Esophagus (tissue), 2 donors: Measurements from ENCODE around the gene FIBIN. TPM values are rescaled to one million over a fixed set of nuclear protein-coding genes. Genes with fewer than 3 reads are reported as not detected.
"Not testable (repeated sequence)": the region's sequence is repeated elsewhere in the genome, so short reads cannot be mapped to it uniquely, and the experiment has no call there.

ENCODE experiments used
- H3K27ac ChIP-seq, 2 donors: one replicate each; pipeline ENCODE4 v1.5.1; 2013; ENCODE audit warnings: low read depth in 2 of 2, mild to moderate bottlenecking in 2 of 2, inconsistent platforms in 1 of 2, low read length in 1 of 2, moderate library complexity in 1 of 2
- H3K27me3 ChIP-seq, 2 donors: one replicate each; pipeline ENCODE4 v1.6.1; 2013; ENCODE audit warnings: low read length in 2 of 2, control low read depth in 1 of 2, mild to moderate bottlenecking in 1 of 2; ENCODE audit not compliant: insufficient read depth in 2 of 2, control insufficient read depth in 1 of 2
- H3K36me3 ChIP-seq, 2 donors: one replicate each; pipeline ENCODE4 v1.6.1; 2013; ENCODE audit warnings: low read length in 1 of 2; ENCODE audit not compliant: control insufficient read depth in 2 of 2, insufficient read depth in 2 of 2
- H3K4me1 ChIP-seq, 2 donors: one replicate each; pipeline ENCODE4 v1.6.1; 2013; ENCODE audit warnings: low read length in 1 of 2; ENCODE audit not compliant: control insufficient read depth in 2 of 2, insufficient read depth in 2 of 2
- H3K4me3 ChIP-seq, 2 donors: one replicate each; pipeline ENCODE4 v1.5.1; 2013; ENCODE audit warnings: low read length in 2 of 2, mild to moderate bottlenecking in 2 of 2, low read depth in 1 of 2, moderate library complexity in 1 of 2
- H3K9me3 ChIP-seq, 2 donors: one replicate each; pipeline ENCODE4 v1.6.1; 2013; ENCODE audit warnings: mild to moderate bottlenecking in 2 of 2, low read depth in 1 of 2, low read length in 1 of 2, moderate library complexity in 1 of 2; ENCODE audit not compliant: control insufficient read depth in 2 of 2, insufficient read depth in 1 of 2
- WGBS, 2 donors: extraction: QIAGEN DNeasy Blood & Tissue Kit; methylation state at CpG; one replicate each; pipeline ENCODE4 v1.1.7; 2013; 5-methylcytosine and 5-hydroxymethylcytosine counted together
- polyA plus RNA-seq, 2 donors: library from polyadenylated mRNA; stranded (reverse); fragments of 200-250 nt; gene quantifications; one replicate each; pipeline ENCODE4 v1.2.3, GENCODE V29; 2013
- donor health status: healthy with polysubstance abuse.
- donor health status: Bipolar disorder and iron deficiency.

The FIBIN gene
- polyA plus RNA-seq, 2 donors = 1.6 to 5.4 TPM

DNA sequence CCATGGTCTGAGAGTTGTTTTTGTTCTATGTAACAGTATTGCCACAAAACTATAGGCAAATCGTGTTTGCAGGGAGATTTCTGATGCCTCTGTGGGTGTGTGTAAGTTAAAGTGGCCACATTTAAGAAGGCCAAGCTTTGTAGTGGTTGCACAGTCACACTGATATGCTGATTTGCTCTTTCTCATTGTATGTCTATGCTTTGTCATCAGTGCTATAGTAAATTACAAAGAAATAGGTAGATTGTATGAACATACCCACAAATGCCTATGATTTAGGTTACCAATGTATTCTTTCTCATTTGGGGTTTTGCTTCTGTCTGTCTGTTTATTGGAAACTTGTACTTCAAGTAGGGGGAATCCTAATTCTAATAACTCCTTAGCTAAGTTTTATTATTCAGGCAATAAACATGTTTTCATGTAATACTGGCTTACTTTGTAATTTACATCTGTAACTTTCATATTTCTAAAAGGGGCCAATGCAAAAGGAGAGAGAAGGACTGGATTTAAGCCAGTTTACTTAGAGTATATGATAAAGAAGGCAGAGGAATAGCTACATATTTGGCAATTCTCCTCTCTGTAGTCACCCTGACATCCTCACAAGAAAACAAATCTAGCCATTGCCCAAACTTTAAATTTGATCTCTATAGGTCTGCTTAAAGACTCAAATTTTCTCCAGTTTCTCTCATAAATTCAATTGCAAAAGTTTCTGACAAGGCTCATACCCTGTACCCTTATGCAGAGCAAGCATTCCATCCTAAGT is 2.0 kb downstream of the FIBIN start:
- peaks cover 0 to 6% of the 10 kb centered on the region in 2 donors for H3K4me1 ChIP-seq
- no peak overlapping the region for H3K27ac ChIP-seq

DNA sequence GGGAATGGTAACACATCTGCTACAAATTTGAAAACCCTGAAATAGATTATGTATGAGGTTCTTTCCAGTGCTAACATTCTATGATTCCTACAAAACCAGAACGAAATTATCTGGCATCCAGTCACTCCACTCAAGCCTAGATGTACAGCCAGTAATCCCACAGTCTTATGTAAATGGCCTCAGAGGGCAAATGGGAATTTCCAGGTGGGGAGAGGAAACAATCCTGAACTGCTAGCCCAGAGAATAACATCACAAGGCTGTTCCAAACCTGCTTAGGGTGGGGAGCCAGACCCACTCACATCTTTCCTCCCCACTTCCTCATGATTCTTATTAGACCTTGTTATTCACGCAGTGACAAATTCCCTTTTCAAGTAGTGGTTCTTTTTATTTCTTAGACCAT is 3.5 kb downstream of the FIBIN start:
- Histone ChIP-seq H3K27ac (no peak overlapping the region), H3K27me3 (no peaks in the 10 kb centered on the region), H3K4me3 (no peak overlapping the region), H3K9me3 (no peaks in the 10 kb centered on the region), H3K36me3 (no peaks in the 10 kb centered on the region), H3K4me1 (peaks cover 0 to 6% of the 10 kb centered on the region in 2 donors)
- 41% methylated on average over 2 of the region's 2 CpGs for WGBS, 2 donors

More for the DNA sequence above, 2.0 kb downstream of the FIBIN start:
- Histone ChIP-seq H3K4me3 (peak overlapping the region in 1 of 2 donors; percentile 39), H3K36me3 (no peaks in the 10 kb centered on the region), H3K9me3 (no peaks in the 10 kb centered on the region), H3K27me3 (no peaks in the 10 kb centered on the region)
- 27 to 41% methylated on average over 1 of the region's 1 CpG for WGBS, 2 donors

DNA sequence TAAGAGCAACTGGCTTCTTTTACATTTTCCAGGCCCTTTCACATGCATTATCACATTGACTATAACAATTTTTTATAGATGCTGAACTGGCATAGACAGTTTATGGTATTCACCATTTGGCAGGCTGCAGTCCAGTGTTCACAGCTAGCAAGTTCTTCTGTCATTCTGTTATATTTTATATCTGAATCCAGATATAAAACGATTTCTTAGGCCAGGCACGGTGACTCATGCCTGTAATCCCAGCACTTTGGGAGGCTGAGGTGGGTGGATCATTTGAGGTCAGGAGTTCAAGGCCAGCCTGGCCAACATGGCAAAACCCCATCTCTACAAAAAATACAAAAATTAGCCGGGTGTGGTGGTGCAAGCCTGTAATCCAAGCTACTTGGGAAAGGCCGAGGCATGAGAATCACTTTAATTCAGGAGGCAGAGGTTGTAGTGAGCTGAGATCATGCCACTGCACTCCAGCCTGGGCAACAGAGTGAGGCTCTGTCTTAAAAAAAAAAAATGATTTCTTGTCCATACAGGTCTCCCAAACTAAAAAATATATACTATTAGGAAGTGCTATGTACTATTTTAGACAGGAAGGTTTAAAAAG is 7.3 kb downstream of the FIBIN start:
- H3K4me3 ChIP-seq, H3K9me3 ChIP-seq, H3K4me1 ChIP-seq, H3K27me3 ChIP-seq, H3K27ac ChIP-seq, H3K36me3 ChIP-seq: not testable (repeated sequence)
- 33 to 46% methylated on average over 4 of the region's 4 CpGs for WGBS, 2 donors

DNA sequence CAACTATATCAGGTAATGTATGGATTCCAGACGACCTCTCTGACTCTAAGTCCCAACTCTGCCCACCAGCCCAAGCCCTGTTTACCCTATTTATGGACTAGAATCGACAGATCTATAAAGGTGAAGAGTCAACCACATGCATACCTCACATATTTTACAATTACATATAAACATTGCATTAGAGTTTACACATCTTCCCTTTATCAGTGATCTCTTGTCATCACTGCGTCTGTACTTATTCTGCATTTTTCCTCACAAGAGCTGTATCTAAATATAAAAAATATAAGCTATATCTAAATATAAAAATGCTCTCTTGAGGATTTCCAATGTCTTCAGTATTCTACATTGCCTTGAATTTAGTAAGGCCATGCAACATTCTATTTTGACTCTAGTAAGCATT is 8.5 kb downstream of the FIBIN start:
- Histone ChIP-seq H3K9me3 (no peaks in the 10 kb centered on the region), H3K4me1 (no peaks in the 10 kb centered on the region), H3K27ac (no peak overlapping the region), H3K36me3 (no peaks in the 10 kb centered on the region), H3K27me3 (no peaks in the 10 kb centered on the region), H3K4me3 (no peak overlapping the region)
- WGBS, 2 donors = 70 to 77% methylated on average over 3 of the region's 3 CpGs

DNA sequence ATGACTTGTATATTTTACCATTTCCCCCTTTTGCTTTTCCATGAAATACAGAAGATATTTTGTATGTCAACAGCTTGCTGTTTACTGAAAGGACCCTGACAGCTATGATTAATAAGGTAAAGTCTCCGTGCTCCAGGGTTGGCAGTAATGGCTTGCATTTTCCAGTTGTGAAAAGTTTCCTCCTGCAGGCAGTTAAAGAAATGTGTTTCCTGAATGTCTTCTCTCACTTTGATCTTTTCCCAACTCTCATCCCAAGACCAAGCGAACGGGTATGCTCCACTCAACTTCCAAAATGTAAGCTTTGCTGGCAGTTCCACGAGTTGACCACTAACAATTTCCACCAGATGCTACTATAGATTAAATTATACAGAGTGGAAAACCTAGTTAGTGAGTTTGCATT is 8.9 kb downstream of the FIBIN start:
- Histone ChIP-seq H3K9me3 (no peaks in the 10 kb centered on the region), H3K4me1 (no peaks in the 10 kb centered on the region), H3K27ac (no peak overlapping the region), H3K36me3 (no peaks in the 10 kb centered on the region), H3K4me3 (no peak overlapping the region), H3K27me3 (no peaks in the 10 kb centered on the region)
- WGBS, 2 donors = 31% methylated on average over 4 of the region's 4 CpGs

DNA sequence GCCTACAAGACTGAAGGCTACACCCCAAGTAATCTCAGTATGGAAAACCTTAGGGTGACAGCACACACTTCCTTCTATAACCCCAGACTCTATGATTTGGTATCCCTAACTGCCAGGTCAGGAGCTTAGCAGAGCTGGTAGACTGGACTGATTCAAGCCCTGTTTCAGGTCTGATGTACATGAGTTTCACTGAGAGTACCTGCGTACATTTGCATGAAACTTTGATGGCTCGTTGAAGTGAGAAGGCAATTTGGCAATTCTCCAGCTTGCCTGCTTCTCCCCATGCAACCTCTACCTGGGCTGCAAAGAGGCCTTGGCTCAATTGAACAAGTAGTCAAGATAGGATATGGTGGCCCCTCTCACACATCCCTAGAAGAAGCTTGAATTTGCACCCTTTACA is 10.2 kb downstream of the FIBIN start:
- Histone ChIP-seq H3K4me3 (no peak overlapping the region), H3K27ac (no peak overlapping the region), H3K9me3 (no peaks in the 10 kb centered on the region), H3K36me3 (no peaks in the 10 kb centered on the region), H3K4me1 (no peaks in the 10 kb centered on the region), H3K27me3 (no peaks in the 10 kb centered on the region)
- 93% methylated on average over 2 of the region's 2 CpGs for WGBS, 2 donors

DNA sequence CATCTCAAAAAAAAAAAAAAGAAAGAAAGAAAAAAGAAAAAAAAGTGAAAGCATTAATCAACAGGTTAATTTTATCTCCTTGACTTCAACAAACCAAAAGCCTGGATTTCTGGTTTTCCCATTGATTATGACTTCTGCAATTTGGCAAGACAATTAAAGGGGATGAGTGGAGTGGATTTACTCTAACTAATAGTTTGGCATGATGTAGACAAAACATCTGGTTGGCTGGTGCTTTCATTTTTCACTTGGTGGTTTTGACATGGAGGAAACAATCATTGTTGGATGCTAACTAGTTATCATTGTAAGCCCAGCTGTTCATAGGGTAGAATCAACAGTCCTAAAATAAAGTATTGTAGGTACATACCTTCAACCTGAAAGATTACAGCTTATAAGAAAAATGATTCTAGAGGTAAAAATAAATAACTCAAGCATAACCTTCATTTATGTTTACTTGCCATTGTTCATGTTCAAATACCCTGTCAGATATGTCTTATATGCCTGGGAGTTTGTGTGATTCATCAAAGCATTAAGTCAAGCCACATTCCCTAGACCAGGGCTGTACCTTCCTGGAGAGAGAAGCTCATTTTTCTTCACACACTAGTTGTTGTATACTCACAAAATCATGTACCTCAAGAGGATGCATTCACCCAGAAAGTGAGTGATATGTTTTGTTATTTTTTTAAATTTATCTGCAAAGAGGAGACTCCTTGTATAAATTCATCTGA is 15.1 kb downstream of the FIBIN start:
- H3K4me3 ChIP-seq = no peak overlapping the region
- no peaks in the 10 kb centered on the region for H3K36me3 ChIP-seq
- H3K4me1 ChIP-seq = no peaks in the 10 kb centered on the region
- no peaks in the 10 kb centered on the region for H3K27me3 ChIP-seq
- no peaks in the 10 kb centered on the region for H3K9me3 ChIP-seq
- no peak overlapping the region for H3K27ac ChIP-seq

DNA sequence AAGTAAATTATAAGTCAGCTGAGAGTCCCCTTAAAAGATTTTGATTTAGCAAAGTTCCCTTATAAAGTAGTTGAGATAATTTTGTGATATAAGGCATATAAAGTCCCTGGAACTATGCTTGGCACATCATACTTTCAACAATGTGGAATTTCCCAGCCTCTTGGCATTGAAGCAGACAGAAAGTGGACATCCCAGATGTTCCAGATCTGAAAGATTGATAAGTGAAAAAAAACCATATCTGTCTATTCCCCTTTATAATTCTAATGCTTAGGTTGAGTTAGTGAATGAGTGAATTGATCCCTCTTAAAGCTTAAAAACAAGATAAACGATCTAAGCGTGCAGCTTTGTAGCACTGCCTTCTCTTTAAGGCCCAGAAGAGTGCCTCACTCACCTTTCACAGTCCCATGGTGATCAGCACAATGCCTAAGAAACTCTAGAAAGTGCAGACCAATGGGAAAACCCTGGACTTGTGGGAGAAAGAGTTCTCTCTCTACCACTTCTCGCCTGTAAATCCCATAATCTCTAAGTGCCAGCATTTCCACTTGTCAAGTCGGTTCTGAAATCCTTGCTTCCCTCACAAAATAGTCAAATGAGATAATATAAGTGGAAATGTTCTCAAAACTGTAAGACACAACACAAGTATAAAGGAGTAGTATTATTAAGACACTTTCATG is 17.8 kb downstream of the FIBIN start:
- 56 to 63% methylated on average over 4 of the region's 4 CpGs for WGBS, 2 donors
- Histone ChIP-seq H3K4me1 (no peaks in the 10 kb centered on the region), H3K27ac (no peak overlapping the region)

DNA sequence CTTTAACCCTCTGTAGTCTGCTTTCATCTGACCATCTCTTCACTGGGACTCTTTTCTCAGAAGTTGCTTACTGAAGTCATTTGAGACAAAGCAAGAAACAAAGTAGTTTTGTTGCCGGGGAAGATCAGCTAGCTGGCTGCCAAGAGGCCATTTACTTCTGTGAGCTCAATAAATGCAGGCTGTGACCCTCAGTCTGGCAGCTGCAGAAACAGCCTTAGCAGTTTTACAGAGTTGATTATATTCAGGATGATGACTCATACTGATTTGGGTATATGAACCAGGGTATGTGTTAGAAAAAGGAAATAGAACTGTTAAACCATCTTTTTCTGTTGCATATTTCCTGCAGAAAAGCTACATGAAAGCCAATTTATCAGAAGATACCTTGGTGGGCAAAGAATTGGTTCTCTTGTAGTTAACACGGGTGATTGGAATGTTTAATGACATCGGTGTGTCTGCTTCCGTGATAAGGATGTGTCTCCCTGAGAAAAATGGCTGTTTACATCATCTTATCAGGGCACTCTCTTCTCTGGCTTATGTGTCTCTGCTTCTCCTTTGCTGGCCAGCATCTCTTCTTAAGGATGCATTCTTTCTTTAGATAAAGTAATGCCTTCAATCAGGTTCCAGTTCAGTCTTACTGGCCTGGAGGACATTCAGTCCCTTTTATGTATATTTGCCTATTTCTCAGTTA is 18.5 kb downstream of the FIBIN start:
- H3K27me3 ChIP-seq = no peaks in the 10 kb centered on the region
- 28 to 39% methylated on average over 4 of the region's 4 CpGs for WGBS, 2 donors
- H3K4me1 ChIP-seq = no peaks in the 10 kb centered on the region
- H3K27ac ChIP-seq = peak overlapping the region in 1 of 2 donors; percentile 3
- no peaks in the 10 kb centered on the region for H3K9me3 ChIP-seq
- H3K4me3 ChIP-seq = no peak overlapping the region
- H3K36me3 ChIP-seq = no peaks in the 10 kb centered on the region

More for the DNA sequence above, 17.8 kb downstream of the FIBIN start:
- Histone ChIP-seq H3K36me3 (no peaks in the 10 kb centered on the region), H3K27me3 (no peaks in the 10 kb centered on the region), H3K9me3 (no peaks in the 10 kb centered on the region), H3K4me3 (no peak overlapping the region)
